Panc1 (cell line): ENCODE measurements around the gene NVL.

Source experiments
- POLR2AphosphoS5 ChIP-seq: IDR thresholded peaks from 2 replicates; pipeline ENCODE4 v1.6.1; 2012; ENCODE audit warnings: mild to moderate bottlenecking, low read depth, low read length, moderate library complexity
- TCF7L2 ChIP-seq: IDR thresholded peaks from 2 replicates; pipeline ENCODE4 v1.6.1; 2011; ENCODE audit warnings: mild to moderate bottlenecking, low read depth, low read length, inconsistent platforms
- TF ChIP-seq, protein P1 (sequence below): fragments of 450-650 bp; IDR thresholded peaks from 2 replicates; pipeline ENCODE4 v1.5.1; 2017; ENCODE audit warnings: mild to moderate bottlenecking
- TF ChIP-seq, protein P2 (sequence below), 2 experiments: IDR thresholded peaks; 2 replicates each; pipeline ENCODE4 v1.6.1; 2011 to 2012; ENCODE audit warnings: low read depth in 2 of 2, control low read depth in 1 of 2, low read length in 1 of 2, mild to moderate bottlenecking in 1 of 2, moderate library complexity in 1 of 2; ENCODE audit not compliant: insufficient read depth in 1 of 2

DNA sequence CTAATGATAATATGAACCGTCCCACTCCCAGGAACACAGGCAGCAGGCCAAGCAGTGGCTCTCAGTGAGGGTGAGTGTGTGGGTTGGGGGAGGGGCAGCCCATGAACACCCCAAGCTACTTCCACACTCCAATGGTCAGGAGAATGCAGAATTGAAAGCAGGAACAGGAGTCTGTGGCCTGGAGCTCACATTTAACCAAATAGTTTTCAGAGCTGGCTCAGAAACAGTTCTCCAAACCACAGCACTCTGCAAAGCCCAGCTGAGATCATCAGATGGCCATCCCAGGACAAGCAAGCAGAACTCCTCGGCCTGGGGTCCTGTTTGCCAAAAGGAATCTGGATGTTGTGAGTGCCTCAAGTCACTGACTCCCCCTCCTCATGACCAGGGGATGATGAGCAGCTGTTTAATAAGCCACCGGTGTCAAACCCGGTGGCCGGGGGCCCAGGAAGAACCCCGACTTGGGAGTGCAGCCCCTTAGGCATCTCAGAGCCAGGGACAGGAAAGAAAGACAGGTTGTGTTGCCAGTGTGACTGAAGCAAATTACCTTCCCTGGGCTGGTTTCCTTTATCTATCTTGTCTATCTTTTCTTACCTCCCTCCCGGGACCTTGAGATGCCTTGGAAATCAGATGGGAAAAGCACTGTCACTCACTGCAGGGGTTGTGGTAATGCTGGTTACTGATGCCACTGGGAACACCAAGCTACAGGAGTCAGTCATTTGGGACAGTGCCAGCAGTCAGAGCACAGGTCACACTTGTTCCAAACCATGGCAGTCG lies 126.5 kb downstream of the NVL start:
- TF ChIP-seq, protein P1, sequence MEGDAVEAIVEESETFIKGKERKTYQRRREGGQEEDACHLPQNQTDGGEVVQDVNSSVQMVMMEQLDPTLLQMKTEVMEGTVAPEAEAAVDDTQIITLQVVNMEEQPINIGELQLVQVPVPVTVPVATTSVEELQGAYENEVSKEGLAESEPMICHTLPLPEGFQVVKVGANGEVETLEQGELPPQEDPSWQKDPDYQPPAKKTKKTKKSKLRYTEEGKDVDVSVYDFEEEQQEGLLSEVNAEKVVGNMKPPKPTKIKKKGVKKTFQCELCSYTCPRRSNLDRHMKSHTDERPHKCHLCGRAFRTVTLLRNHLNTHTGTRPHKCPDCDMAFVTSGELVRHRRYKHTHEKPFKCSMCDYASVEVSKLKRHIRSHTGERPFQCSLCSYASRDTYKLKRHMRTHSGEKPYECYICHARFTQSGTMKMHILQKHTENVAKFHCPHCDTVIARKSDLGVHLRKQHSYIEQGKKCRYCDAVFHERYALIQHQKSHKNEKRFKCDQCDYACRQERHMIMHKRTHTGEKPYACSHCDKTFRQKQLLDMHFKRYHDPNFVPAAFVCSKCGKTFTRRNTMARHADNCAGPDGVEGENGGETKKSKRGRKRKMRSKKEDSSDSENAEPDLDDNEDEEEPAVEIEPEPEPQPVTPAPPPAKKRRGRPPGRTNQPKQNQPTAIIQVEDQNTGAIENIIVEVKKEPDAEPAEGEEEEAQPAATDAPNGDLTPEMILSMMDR, result no peak
- TF ChIP-seq TCF7L2 (no peak), POLR2AphosphoS5 (no peak)
- TF ChIP-seq, protein P2, sequence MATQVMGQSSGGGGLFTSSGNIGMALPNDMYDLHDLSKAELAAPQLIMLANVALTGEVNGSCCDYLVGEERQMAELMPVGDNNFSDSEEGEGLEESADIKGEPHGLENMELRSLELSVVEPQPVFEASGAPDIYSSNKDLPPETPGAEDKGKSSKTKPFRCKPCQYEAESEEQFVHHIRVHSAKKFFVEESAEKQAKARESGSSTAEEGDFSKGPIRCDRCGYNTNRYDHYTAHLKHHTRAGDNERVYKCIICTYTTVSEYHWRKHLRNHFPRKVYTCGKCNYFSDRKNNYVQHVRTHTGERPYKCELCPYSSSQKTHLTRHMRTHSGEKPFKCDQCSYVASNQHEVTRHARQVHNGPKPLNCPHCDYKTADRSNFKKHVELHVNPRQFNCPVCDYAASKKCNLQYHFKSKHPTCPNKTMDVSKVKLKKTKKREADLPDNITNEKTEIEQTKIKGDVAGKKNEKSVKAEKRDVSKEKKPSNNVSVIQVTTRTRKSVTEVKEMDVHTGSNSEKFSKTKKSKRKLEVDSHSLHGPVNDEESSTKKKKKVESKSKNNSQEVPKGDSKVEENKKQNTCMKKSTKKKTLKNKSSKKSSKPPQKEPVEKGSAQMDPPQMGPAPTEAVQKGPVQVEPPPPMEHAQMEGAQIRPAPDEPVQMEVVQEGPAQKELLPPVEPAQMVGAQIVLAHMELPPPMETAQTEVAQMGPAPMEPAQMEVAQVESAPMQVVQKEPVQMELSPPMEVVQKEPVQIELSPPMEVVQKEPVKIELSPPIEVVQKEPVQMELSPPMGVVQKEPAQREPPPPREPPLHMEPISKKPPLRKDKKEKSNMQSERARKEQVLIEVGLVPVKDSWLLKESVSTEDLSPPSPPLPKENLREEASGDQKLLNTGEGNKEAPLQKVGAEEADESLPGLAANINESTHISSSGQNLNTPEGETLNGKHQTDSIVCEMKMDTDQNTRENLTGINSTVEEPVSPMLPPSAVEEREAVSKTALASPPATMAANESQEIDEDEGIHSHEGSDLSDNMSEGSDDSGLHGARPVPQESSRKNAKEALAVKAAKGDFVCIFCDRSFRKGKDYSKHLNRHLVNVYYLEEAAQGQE (IDR thresholded peaks at IDR 0.05; ENCODE audit: insufficient read depth in 1 of 2, low read depth in 2 of 2, low read length in 1 of 2), result no peak
